Posterior cingulate gyrus (tissue), 11 donors: ENCODE results near the gene PTPN21.

Source experiments
- DNase-seq, 10 donors: peaks; one replicate each; pipeline versions ENCODE4 v3.0.0 to v3.0.0-alpha.2; 2020 to 2021; ENCODE audit warnings: mixed read lengths in 3 of 10
- intact Hi-C: fragments of 100-400 bp; cut with DNase I; formaldehyde crosslinking; loops from one replicate; pipeline ENCODE4 v1.15.1; 2023

The PTPN21 gene

DNA sequence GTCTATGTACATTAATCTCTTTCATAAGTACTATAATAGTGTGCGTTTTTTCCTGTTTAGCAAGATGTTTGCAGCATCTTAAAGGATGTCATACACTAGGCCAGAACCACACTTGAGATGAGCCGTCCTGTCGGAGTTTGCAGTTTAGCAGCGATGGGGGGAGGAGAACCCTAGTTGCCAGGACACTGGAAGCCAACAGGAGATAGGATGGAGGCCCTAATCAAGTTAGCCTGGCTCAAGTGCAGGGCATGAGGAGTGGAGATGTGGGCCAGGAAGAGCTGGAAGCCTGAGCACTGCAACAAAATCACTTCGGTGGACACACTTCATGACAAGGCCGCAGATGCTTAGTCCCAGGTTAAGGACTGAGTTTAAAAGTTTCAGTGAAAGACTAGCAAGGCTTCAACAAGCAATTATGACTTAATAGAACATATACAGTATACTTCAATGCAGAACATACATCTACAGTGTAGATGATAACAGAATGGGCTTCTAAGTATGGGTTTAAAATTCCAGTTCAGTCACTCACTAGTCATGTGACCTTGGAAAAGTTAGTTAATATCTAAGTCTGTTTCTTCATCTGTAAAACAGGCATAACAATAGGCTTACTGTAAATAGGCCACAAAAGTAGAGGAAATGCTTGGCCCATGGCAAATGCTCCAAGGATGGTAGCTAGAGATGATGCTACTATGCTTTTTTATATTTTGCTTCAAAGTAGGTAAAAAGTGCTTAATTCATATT, 77.1 kb downstream of the PTPN21 start:
- no peak for DNase-seq
- intact Hi-C loops = no loop called here

DNA sequence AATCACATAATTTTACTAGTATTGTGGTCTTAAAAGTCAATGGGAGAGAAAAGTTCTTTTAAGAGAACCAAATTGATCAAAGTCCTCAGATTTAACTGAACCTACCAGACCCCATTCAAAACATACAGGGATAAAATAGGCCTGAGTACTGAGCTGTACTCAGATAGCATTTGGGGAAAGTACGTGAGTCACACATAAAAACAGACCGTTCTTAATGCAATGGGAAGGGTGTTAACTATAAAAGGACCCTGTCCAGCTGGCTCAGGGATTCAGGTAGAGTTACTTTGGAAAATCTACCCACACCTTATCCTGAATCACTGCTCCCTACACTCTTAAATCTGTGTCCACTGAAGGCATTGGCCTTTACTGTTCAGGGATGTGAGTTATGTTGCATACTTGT, 78.0 kb downstream of the PTPN21 start:
- no peak for DNase-seq
- intact Hi-C loops = no loop called here

DNA sequence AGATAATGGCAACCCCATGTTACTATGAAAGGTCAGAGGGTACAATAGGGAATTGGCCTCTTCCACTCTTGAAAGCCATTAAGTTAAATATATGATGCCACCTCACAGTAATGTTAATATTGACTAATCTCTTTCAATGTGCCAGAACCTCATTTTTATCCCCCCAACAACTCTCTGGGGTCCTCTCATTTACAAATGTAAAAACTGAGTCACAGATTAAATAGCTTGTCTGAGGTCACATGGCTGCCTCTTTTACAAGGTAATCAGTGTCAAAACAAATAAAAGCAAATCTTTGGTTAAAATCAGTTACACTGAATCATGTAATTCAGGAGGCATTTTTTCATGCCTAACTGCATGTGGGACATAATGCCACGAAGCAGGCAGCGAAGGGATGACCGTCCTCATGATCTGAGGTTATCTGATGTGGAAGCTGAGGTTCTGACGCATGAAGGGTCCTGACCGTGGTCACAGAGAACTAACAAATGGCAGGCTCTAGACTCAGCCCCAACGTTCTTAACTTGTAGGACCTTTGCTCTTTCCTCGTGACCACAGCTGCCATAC, 78.5 kb downstream of the PTPN21 start:
- intact Hi-C loops = no loop called here
- no peak for DNase-seq

DNA sequence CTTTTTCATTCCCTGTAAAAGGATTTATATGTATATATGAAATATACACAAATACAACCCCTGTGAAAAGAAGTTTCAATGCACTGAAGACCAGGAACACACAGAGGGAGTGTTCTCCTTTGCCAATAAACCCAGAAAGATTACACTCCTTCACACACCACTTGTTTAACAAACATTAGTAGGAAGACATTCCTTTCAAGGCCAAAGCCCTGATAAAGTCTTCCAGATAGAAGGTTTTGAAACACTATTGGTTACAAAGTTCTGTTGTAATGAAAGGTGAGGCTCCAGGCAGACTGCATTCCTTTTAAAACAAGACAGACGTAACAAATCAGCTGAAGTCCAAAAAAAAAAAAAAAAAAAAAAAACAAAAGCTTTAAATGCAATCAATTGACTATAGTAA, 81.0 kb downstream of the PTPN21 start:
- no peak for DNase-seq
- intact Hi-C loops = no loop called here

DNA sequence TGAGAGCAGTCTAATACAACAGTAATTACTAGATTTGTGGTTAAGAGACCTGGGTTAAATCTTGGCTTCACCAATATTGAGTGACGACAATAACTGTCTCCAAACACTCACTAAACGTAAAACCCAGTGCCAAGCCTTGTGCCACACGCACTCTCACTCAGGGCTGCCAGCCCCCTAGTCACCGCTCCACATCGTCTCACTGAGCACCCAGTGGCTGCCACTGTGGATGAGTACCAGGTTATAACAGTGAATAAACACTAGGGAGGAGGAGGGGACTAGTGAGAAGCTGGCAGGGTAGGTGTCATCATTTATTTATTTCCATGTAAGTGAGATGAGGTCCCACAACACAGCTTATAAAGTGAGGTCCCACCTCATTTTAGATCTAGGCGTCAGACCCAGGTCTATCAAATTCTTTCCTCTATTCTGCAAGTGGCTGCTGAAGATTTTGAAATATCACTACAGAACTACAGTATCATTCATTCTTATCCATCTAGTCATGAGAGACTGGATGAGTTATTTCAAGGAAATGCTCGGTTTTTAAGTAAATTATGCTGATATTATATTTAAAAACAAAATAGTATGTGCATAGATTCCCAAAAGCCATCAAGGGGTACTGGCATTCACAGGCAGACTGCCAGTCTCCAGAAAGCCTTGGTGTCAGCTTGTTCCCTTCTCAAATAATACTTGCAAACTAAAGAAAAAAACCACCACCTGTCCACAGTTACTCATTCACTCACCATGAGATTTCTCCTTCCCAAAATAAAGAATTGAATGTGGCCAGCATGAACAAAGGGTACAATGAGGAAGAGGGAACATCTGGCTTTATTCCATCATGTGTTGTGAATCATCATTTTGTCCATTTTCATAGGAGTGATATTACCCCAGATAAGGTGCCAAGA, 84.0 kb downstream of the PTPN21 start:
- intact Hi-C loops = no loop called here

DNA sequence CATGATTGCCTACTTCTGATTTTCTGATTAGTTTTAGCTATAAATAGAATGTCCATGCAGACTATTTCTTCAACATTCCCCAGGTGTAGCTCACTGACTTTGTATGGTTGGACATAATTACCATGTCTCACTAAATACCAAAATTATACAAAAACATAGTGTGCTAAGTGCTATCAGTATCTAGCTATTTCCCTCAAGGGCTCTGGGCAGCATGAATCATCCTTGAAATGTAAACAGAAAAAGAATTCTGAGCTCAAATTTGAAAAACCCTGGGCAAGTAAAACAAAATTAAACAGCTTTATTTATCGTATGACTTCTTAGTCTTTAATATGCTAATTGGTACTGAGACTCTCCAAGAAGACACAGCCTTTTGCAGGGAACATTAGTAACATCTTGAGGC, 86.4 kb downstream of the PTPN21 start:
- intact Hi-C loops = no loop called here
- DNase-seq = no peak

More for the DNA sequence above, 84.0 kb downstream of the PTPN21 start:
- peak in 2 of 10 donors; percentile 37 to 73 for DNase-seq

DNA sequence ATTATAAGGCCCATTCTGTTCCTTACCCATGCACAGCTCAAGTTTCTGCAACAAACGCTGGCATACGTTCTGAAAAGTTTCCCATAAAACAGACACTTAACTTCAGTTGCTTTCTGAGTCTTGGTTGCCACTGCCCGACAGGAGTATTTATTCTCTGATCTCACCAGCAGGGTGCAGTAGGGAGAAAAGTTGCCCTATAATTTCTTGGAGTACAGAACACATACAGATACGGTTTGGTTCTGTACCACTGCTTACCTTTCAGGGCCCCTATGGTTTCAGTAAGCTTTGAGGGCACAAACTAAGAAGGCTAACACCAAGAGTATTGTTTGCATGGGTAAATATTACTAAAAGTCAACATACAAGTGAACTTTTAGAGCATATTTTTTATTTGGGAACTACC, 91.5 kb downstream of the PTPN21 start:
- intact Hi-C loops = no loop called here
- DNase-seq = no peak

DNA sequence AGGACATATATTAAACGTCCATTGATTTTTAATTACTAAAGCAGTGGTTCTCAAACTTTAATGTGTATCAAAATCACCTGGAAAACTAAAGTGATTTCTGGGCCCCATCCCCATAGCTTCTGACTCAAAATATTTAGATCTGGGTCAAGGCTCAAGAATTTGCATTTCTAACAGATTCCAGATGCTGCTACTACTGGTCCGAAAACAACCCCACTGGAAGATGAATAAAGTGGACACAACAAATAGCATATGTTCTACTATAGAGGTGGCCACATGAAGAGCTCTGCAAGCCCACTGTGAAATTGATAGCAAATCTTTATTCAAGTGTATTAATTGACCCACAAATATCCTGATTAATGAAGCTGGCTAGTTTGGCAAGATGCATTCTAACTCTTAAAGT, 99.9 kb downstream of the PTPN21 start:
- intact Hi-C loops = no loop called here

DNA sequence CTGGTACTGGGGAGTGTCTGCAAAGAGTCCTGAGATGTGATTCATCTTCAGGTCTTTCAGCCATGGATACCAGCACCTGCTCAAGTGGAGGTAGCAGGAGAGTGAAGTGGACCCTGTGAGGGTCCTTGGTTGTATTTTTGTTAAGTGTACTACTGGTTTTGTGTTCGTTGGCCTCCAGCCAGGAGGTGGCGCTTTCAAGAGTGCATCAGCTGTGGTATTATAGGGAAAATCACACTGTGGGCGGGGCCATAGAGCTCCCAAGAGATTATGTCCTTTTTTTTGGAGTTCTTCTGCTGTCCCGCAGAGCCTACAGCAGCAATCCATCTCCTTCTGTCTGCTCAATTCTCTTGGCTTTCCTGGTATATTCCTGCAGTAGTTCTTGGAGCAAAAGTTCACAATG, 102.6 kb downstream of the PTPN21 start:
- intact Hi-C loops = no loop called here
- DNase-seq = no peak

More for the DNA sequence above, 99.9 kb downstream of the PTPN21 start:
- DNase-seq = no peak

DNA sequence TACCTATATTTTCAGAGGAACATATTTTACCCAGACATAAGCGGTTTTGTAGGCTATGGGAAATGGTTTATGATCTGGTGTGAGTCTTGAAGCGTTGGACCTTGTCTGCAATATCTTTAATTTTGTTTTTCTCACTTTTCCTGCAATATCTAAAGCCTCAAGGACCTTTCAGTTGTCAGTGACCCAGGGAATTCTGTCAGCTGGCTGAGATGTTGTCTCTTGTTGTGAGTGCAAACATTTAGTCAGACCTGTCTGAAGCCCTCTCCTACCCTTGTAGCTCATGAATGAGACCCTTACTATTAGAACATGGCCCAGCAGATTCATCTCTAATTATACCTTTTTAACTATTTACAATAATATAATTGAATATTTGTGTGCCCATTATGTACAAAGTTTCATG, 115.7 kb downstream of the PTPN21 start:
- no peak for DNase-seq
- intact Hi-C loops = no loop called here

DNA sequence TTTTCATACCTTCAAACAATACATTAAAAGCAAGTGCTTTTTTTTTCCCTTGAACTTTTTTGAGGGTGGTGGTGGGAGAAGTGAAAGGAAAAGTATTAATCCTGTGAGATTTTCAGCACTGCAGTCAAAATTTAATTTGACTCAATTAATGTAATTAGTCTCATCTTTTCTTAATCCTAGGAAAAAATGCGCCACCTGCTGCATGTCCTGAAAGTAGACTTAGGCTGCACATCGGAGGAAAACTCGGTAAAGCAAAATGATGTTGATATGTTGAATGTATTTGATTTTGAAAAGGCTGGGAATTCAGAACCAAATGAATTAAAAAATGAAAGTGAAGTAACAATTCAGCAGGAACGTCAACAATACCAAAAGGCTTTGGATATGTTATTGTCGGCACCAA, 117.1 kb downstream of the PTPN21 start:
- DNase-seq = no peak
- intact Hi-C loops = no loop called here

DNA sequence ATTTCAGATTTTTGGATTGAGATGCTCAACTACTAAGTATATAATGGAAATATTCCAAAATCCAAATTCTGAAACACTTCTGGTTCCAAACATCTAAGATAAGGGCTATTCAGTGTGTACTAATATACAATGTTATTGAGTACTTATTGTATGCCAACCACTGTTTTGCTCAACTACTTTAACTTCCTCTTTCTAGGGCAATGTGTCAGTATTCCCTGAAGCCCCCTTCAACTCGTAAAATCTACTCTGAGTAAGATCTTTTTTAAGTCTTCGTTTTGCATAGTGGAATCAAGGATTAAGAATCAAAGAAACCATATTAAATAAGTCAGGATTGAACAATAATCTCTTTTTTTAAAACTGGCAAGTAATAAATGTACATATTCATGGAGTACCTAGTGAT, 123.8 kb downstream of the PTPN21 start:
- no peak for DNase-seq
- intact Hi-C loops = no loop called here

DNA sequence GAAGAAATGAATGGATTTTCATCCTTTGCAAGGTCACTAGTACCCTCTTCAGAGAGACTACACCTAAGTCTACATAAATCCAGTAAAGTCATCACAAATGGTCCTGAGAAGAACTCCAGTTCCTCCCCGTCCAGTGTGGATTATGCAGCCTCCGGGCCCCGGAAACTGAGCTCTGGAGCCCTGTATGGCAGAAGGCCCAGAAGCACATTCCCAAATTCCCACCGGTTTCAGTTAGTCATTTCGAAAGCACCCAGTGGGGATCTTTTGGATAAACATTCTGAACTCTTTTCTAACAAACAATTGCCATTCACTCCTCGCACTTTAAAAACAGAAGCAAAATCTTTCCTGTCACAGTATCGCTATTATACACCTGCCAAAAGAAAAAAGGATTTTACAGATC, 128.5 kb downstream of the PTPN21 start:
- DNase-seq = peak in 1 of 10 donors; percentile 75
- intact Hi-C loops = no loop called here

DNA sequence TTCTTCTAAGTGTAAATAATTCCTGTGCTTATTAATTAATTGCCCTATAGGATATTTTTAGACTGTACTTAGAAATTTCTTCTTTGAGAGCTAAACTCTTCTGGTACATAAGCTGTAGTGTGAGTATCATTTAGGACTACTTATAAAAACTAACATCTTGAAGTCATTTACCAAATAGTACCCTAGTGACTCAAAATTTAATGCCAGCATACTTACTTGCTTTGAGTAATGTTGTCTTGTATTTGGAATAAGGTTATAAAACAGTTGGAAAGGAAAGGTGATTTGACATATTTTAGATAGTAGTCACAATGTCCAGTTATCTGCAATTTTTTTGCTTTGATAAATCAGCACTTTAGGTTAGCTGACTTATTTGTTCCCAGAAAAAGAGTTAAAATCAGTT, 130.2 kb downstream of the PTPN21 start:
- no peak for DNase-seq
- intact Hi-C loops = no loop called here

DNA sequence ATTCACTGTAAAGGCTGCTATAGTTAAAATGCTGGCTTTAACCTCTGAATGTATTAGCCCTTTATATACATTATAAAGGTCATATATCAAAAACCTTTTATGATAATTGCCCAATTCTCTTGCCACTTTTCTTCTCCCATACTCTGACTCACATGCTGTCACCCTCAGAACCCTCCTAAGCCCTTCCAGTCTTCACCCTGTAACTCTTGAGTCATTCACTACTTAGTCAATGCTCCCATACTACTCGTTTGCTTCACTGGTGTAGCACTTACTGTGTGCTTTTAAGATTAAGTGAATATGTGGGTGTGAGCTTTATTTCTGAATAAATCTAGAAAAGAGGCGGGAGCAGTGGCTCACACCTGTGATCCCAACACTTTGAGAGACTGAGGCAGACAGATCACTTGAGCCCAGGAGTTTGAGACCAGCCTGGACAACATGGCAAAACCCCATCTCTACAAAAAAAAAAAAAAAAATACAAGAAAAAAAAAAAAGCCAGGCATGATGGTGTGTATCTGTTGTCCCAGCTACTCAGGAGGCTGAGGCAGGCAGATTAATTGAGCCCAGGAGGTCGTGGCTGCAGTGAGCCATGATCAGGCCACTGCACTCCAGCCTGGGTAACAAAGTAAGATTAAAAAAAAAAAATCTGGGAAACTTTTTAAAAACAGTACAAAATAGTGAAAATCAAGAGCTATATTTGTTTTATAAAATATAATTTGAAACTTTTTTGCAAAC, 131.7 kb downstream of the PTPN21 start:
- no peak for DNase-seq
- intact Hi-C loops = no loop called here

DNA sequence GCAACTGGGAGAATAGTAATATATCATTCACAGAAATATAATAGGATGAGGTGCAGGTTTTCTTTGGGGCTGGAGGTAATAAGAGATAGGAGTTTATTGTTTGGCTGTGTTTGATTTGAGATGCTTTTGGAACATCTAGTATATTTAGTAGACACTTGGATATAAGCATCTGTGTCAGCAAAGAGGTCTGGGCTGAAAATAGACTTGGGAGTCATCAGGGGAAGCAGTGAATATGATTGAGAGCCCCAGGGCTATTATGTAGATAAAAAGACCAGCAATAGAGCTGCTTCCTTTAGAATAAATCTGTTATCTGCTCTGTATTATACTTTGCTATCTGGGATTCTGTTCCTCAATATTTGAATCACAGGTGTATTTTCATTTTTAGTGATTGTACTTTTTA, 132.8 kb downstream of the PTPN21 start:
- no peak for DNase-seq
- intact Hi-C loops = no loop called here

DNA sequence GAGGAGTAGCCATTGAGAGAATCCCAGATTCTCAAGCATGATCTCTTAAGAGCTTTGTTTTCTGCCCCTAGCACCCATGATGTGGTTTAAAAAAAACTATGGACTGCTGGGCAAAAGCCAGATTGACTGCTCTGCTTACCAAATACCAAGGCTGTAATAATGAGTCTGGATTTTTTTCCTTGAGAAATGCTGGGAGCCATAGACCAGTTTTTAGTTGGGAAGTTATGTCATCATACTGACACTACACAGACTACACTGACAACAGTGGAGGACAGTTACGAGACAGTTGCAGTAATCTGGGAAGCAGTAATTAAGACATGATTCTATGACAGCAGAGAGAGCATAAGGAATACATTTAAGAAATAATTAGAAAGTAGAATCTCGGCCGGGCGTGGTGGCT, 133.5 kb downstream of the PTPN21 start:
- no peak for DNase-seq
- intact Hi-C loops = no loop called here

DNA sequence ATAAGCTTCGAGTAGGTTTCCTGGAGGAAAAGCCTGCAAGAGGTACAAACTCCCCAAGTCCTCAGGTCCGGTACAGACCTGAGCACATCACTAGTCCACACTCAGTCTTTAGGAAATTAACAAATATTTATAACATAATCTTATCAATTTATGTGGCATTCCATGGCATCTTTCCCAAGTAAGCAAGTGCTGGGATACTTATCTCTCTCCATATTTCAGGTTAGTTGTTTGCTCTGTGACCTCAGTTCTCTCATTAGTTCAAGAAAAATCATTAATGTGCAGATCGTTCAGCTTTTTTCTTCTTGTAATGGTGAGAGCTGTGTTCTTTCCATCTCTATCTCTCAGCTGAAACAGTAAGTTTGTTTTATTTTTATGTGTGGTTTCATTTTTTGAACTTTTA, 134.6 kb downstream of the PTPN21 start:
- intact Hi-C loops = no loop called here
- DNase-seq = no peak

DNA sequence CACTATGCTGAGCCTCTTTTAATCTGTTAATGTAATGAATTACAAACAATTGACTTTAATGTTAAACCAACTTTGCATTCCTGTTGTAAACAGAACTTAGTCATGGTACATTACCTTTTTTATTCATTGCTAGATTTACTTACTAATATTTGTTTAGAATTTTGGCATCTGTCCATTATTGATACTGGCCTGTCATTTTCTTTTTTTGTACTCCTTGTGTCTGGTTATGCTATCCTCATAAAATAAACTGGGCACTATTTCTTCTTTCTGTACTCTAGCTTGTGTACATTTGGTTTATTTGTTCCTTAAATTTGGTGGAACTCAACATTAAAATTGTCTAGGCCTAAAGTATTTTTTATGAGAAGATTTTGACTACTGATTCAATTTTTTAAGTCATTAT, 137.2 kb downstream of the PTPN21 start:
- no peak for DNase-seq
- intact Hi-C loops = no loop called here
